Placental pericyte (primary cell): ENCODE measurements around the gene NEUROG3. TPM values are rescaled to one million over a fixed set of nuclear protein-coding genes. Genes with fewer than 3 reads are reported as not detected.

ENCODE experiments used
- total RNA-seq: library from RNA; depleted of rRNA; stranded (reverse); fragments of >200 nt; gene quantifications from 2 replicates; pipeline ENCODE4 v1.2.3, GENCODE V29; 2012

Gene NEUROG3
- not detected in 2 replicates for total RNA-seq

DNA sequence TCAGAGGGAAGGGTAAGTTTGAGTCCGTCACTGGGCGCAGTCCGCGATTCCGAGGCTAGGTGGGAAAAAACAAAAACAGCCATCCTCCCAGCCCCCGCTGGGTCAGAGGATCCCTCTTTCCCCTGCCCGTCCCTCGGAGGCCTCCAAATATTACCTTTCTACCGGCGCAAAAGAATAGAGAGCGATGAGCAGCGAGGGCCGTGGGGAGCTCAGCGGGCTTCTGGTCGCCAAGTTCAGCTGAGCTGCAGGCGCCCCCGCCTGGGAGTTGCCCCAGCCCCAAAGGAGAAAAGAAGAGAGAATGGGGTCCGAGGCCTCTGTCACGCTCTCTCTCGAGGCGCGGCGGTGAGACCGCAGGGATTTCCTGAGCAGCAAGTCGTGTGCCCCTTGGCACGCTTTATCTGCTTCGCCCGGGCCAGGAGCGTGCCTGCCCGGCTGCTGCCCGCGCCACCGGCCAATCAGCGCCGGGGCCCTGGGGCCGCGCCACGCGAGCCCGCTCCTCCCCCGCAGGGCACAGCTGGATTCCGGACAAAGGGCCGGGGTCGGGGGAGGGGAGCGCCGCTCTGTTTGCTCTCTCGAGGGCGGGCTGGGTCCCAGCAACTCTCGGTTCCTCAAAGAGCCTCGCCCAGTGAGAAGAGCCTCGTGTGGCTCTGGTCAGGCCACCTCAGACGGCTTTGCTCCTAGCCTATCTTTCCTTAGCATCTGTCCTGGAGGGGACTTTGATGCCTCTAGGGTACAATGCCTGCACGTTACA lies at the start of gene NEUROG3:
Gene NEUROG3 (minus strand): TSS at position 367 of the 751 bp plus-strand sequence. CDS start 379 bp downstream, outside the sequence.

Other genes with a start within 250 kb of the NEUROG3 start
- not detected in 2 replicates for gene TACR2, start 156.5 kb downstream of the NEUROG3 start, total RNA-seq
- gene TSPAN15, start 122.0 kb downstream of the NEUROG3 start, total RNA-seq: 13.5 and 17.1 TPM in 2 replicates
- not detected in 2 replicates for gene FAM241B, start 56.8 kb upstream of the NEUROG3 start, total RNA-seq
- gene COL13A1, start 228.5 kb upstream of the NEUROG3 start, total RNA-seq: 4.6 and 34.2 TPM in 2 replicates